A549 (cell line): Measurements from ENCODE around the gene STOM.

ENCODE experiments used
- CHD2 ChIP-seq: fragments of 150-350 bp; IDR thresholded peaks from 2 replicates; pipeline ENCODE4 v1.6.1; 2014; ENCODE audit warnings: low read length; ENCODE audit not compliant: partially characterized antibody
- CTCF ChIP-seq: fragments of >200 bp; sonication (Bioruptor Twin); formaldehyde crosslinking; IDR thresholded peaks from 3 replicates; pipeline ENCODE4 v1.5.1; 2016
- ESRRA ChIP-seq: fragments of 150-350 bp; IDR thresholded peaks from 2 replicates; pipeline ENCODE4 v1.6.1; 2014; ENCODE audit warnings: mild to moderate bottlenecking, low read length, borderline replicate concordance
- JUN ChIP-seq, 2 experiments: fragments of >200 bp; sonication (Bioruptor Twin); formaldehyde crosslinking; IDR thresholded peaks; 2 replicates in 1 of 2; 3 replicates in 1 of 2; pipeline ENCODE4 v1.6.1; 2016 to 2017
- MYC ChIP-seq: IDR thresholded peaks from 2 replicates; pipeline ENCODE4 v1.6.1; 2012; ENCODE audit warnings: mild to moderate bottlenecking, inconsistent platforms, low read length, improper control_type of control experiment, borderline replicate concordance
- NR3C1 ChIP-seq: fragments of >200 bp; sonication (Bioruptor Twin); formaldehyde crosslinking; IDR thresholded peaks from 3 replicates; pipeline ENCODE4 v1.6.1; 2017
- POLR2A ChIP-seq: IDR thresholded peaks from 2 replicates; pipeline ENCODE4 v1.6.1; 2012; ENCODE audit warnings: mild to moderate bottlenecking, low read length
- RAD21 ChIP-seq, 2 experiments: fragments of >200 bp in 1 of 2; sonication (Bioruptor Twin) in 1 of 2; formaldehyde crosslinking in 1 of 2; IDR thresholded peaks in 1 of 2; conservative IDR thresholded peaks in 1 of 2; 2 replicates in 1 of 2; 3 replicates in 1 of 2; pipeline ENCODE4 v1.6.1; 2012 to 2018; ENCODE audit warnings: inconsistent platforms in 1 of 2
- RCOR1 ChIP-seq: fragments of 150-350 bp; IDR thresholded peaks from 2 replicates; pipeline ENCODE4 v1.6.1; 2014; ENCODE audit warnings: antibody characterized with exemption, low read length, low read depth
- SMC3 ChIP-seq: fragments of >200 bp; sonication (Bioruptor Twin); formaldehyde crosslinking; IDR thresholded peaks from 3 replicates; pipeline ENCODE4 v1.6.1; 2018; ENCODE audit warnings: inconsistent platforms
- TFCP2L1 ChIP-seq: fragments of 250-450 bp; sonication (Bioruptor Pico); IDR thresholded peaks from 2 replicates; pipeline ENCODE4 v1.5.0; 2021; ENCODE audit warnings: mild to moderate bottlenecking
- ZC3H11A ChIP-seq: fragments of 450-650 bp; IDR thresholded peaks from 2 replicates; pipeline ENCODE4 v1.6.1; 2014; ENCODE audit warnings: antibody characterized with exemption, mild to moderate bottlenecking
- TF ChIP-seq, protein P1 (sequence below): fragments of 200-600 bp; sonication (generic); IDR thresholded peaks from 2 replicates; pipeline ENCODE4 v1.6.1; 2016; ENCODE audit warnings: antibody characterized with exemption, mild to moderate bottlenecking, moderate library complexity

DNA sequence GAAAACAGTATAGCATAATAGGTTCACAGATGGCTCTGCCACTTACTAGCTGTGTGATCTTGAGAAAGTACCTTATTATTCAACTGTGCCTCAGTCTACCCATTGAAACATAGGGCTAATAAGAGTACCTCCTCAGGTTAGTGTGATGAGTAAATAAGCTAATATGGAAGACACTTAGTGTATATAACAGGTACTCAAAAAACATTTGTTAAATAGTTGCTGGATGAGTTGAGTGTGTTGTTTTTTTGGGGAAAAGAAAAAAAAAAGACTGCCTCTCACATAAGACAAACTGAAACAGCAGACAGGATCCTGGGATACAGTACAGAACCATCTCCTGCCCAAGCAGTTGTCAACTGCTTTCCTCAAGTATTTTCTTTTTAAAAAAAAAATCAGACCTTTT lies 5.2 kb downstream of the STOM start:
- no peak for TF ChIP-seq NR3C1
- TF ChIP-seq, protein P1, sequence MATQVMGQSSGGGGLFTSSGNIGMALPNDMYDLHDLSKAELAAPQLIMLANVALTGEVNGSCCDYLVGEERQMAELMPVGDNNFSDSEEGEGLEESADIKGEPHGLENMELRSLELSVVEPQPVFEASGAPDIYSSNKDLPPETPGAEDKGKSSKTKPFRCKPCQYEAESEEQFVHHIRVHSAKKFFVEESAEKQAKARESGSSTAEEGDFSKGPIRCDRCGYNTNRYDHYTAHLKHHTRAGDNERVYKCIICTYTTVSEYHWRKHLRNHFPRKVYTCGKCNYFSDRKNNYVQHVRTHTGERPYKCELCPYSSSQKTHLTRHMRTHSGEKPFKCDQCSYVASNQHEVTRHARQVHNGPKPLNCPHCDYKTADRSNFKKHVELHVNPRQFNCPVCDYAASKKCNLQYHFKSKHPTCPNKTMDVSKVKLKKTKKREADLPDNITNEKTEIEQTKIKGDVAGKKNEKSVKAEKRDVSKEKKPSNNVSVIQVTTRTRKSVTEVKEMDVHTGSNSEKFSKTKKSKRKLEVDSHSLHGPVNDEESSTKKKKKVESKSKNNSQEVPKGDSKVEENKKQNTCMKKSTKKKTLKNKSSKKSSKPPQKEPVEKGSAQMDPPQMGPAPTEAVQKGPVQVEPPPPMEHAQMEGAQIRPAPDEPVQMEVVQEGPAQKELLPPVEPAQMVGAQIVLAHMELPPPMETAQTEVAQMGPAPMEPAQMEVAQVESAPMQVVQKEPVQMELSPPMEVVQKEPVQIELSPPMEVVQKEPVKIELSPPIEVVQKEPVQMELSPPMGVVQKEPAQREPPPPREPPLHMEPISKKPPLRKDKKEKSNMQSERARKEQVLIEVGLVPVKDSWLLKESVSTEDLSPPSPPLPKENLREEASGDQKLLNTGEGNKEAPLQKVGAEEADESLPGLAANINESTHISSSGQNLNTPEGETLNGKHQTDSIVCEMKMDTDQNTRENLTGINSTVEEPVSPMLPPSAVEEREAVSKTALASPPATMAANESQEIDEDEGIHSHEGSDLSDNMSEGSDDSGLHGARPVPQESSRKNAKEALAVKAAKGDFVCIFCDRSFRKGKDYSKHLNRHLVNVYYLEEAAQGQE = no peak
- TF ChIP-seq RAD21 (conservative IDR thresholded peaks at IDR 0.05 in 1 of 2, IDR thresholded peaks at IDR 0.05 in 1 of 2) = no peak
- no peak for TF ChIP-seq ESRRA
- TF ChIP-seq CTCF = no peak
- no peak for TF ChIP-seq JUN (IDR thresholded peaks at IDR 0.05)
- TF ChIP-seq CHD2 = no peak
- no peak for TF ChIP-seq POLR2A
- TF ChIP-seq SMC3 = no peak
- TF ChIP-seq ZC3H11A = no peak
- no peak for TF ChIP-seq RCOR1
- TF ChIP-seq TFCP2L1 (CRISPR knock-in tag) = no peak
- TF ChIP-seq MYC = no peak
